ENCODE results near the gene NBEA. TPM values are rescaled to one million over a fixed set of nuclear protein-coding genes. Genes with fewer than 3 reads are reported as not detected.

Gene NBEA
- total RNA-seq, 1 donor from 2014 or later: 3.9 TPM

GRCh38 chr13:35279500-35279899 is 337.4 kb downstream of the NBEA start:
- H3K4me1 Mint-ChIP-seq: no peaks in the 10 kb centered on the region
- no peak for TF ChIP-seq CTCF (IDR thresholded peaks at IDR 0.05)
- no peaks in the 10 kb centered on the region for H3K27me3 Mint-ChIP-seq
- no peaks in the 10 kb centered on the region for H3K36me3 Mint-ChIP-seq (ENCODE audit: low read depth)
- H3K27ac Mint-ChIP-seq: no peak overlapping the region
- H3K4me3 Mint-ChIP-seq: no peak overlapping the region
- H3K9me3 Mint-ChIP-seq: peaks cover under 1% of the 10 kb centered on the region
- ChIA-PET POLR2A (no interaction called here), CTCF (no interaction called here)
- ATAC-seq (ENCODE audit: low read depth) (no peak), DNase-seq (no peak)
- intact Hi-C loops (cut with micrococcal nuclease): no loop called here

GRCh38 chr13:35283856-35284255 is 341.8 kb downstream of the NBEA start:
- DNase-seq (no peak), ATAC-seq (ENCODE audit: low read depth) (no peak)
- CTCF ChIA-PET: no interaction called here
- H3K36me3 Mint-ChIP-seq (ENCODE audit: low read depth): no peaks in the 10 kb centered on the region
- H3K4me1 Mint-ChIP-seq: no peaks in the 10 kb centered on the region
- intact Hi-C loops (cut with micrococcal nuclease): no loop called here
- H3K27ac Mint-ChIP-seq: no peak overlapping the region
- no peak overlapping the region for H3K4me3 Mint-ChIP-seq
- H3K27me3 Mint-ChIP-seq: no peaks in the 10 kb centered on the region
- H3K9me3 Mint-ChIP-seq: no peaks in the 10 kb centered on the region
- TF ChIP-seq CTCF (IDR thresholded peaks at IDR 0.05): no peak
- POLR2A ChIA-PET: no interaction called here

- ATAC-seq (ENCODE audit: low read depth): no peak
- intact Hi-C loops (cut with micrococcal nuclease): no loop called here
- H3K27me3 Mint-ChIP-seq: no peaks in the 10 kb centered on the region
- H3K36me3 Mint-ChIP-seq (ENCODE audit: low read depth): no peaks in the 10 kb centered on the region
- ChIA-PET POLR2A (no interaction called here), CTCF (no interaction called here)
- no peak for TF ChIP-seq CTCF (IDR thresholded peaks at IDR 0.05)
- no peak for DNase-seq
- H3K4me3 Mint-ChIP-seq: no peak overlapping the region
- H3K27ac Mint-ChIP-seq: no peak overlapping the region
- no peaks in the 10 kb centered on the region for H3K9me3 Mint-ChIP-seq
- H3K4me1 Mint-ChIP-seq: no peaks in the 10 kb centered on the region
These were observed 343.6 kb downstream of the NBEA start for GRCh38 chr13:35285677-35286076.

- no peak for TF ChIP-seq CTCF (IDR thresholded peaks at IDR 0.05)
- Mint-ChIP-seq H3K36me3 (ENCODE audit: low read depth) (no peaks in the 10 kb centered on the region), H3K27me3 (no peaks in the 10 kb centered on the region), H3K9me3 (no peaks in the 10 kb centered on the region), H3K4me1 (peaks cover 9% of the 10 kb centered on the region), H3K4me3 (no peak overlapping the region), H3K27ac (no peak overlapping the region)
- ChIA-PET POLR2A (no interaction called here), CTCF (no interaction called here)
- intact Hi-C loops (cut with micrococcal nuclease): no loop called here
- DNase-seq (no peak), ATAC-seq (ENCODE audit: low read depth) (no peak)
These were observed 350.3 kb downstream of the NBEA start for GRCh38 chr13:35292329-35292728.

- ChIA-PET POLR2A (no interaction called here), CTCF (no interaction called here)
- ATAC-seq (ENCODE audit: low read depth) (no peak), DNase-seq (no peak)
- Mint-ChIP-seq H3K27ac (no peak overlapping the region), H3K4me3 (no peak overlapping the region), H3K9me3 (no peaks in the 10 kb centered on the region), H3K4me1 (peaks cover 9% of the 10 kb centered on the region), H3K27me3 (no peaks in the 10 kb centered on the region), H3K36me3 (ENCODE audit: low read depth) (no peaks in the 10 kb centered on the region)
- intact Hi-C loops (cut with micrococcal nuclease): no loop called here
- no peak for TF ChIP-seq CTCF (IDR thresholded peaks at IDR 0.05)
These were observed 351.6 kb downstream of the NBEA start for GRCh38 chr13:35293579-35294226.

Measured in activated B cell treated with CpG ODN at 0.5 μM for 24 hours (primary cell).